Activated CD8-positive, alpha-beta memory T cell treated with anti-CD3 and anti-CD28 coated beads, Interleukin-2, amount 10 ng/mL, durations not matched to agents 7 days and 5 days (primary cell): Measurements from ENCODE around the gene GATAD2B. TPM values are rescaled to one million over a fixed set of nuclear protein-coding genes. Genes with fewer than 3 reads are reported as not detected.

Source experiments
- ATAC-seq: fragments of 150-1000 bp; cut with Tn5 transposase; one replicate; pipeline ENCODE4 v1.10.0; 2021; ENCODE audit warnings: moderate library complexity
- CTCF ChIA-PET: fragments of 350-600 bp; sonication (Branson Sonifier 250); formaldehyde crosslinking; loops from one replicate; lab custom pipeline; 2021; ENCODE audit warnings: antibody characterized with exemption; lab: Charles Lee
- DNase-seq: peaks from one replicate; pipeline ENCODE4 v3.0.0-alpha.2; 2020
- H3K27ac Mint-ChIP-seq: one replicate; pipeline ENCODE4 v1.8.0; 2021; ENCODE audit warnings: mild to moderate bottlenecking, mixed read lengths
- H3K27me3 Mint-ChIP-seq: one replicate; pipeline ENCODE4 v1.8.0; 2021; ENCODE audit warnings: mixed read lengths
- H3K36me3 Mint-ChIP-seq: one replicate; pipeline ENCODE4 v1.8.0; 2021; ENCODE audit warnings: mild to moderate bottlenecking, mixed read lengths
- H3K4me1 Mint-ChIP-seq: one replicate; pipeline ENCODE4 v1.8.0; 2021; ENCODE audit warnings: mixed read lengths
- H3K4me3 Mint-ChIP-seq: one replicate; pipeline ENCODE4 v1.8.0; 2021; ENCODE audit warnings: mild to moderate bottlenecking, moderate library complexity, mixed read lengths
- H3K9me3 Mint-ChIP-seq: one replicate; pipeline ENCODE4 v1.8.0; 2022; ENCODE audit warnings: low read depth, mixed read lengths
- total RNA-seq, 2 experiments: library from RNA; stranded (reverse); gene quantifications; one replicate each; pipeline ENCODE4 v1.2.3, GENCODE V29; 2021

Gene GATAD2B
- 10 to 100 TPM; 72.5 to 77.9 TPM for total RNA-seq

- Mint-ChIP-seq H3K27me3 (no peaks in the 10 kb centered on the region), H3K27ac (peak within 1 kb of the TSS; percentile 95), H3K36me3 (peaks cover 8% of the 10 kb centered on the region), H3K4me3 (peak within 1 kb of the TSS; percentile 96), H3K9me3 (no peaks in the 10 kb centered on the region), H3K4me1 (peaks cover 44% of the 10 kb centered on the region)
- CTCF ChIA-PET: interaction anchor here (0.6 to 8.9 kb wide), 16 partner anchors 9 to 296 kb away, joined by 3 to 61 read pairs (median 4); partner anchors contain the start of genes CREB3L4, CRTC2, DENND4B and RAB13
- DNase-seq (peak; percentile 100), ATAC-seq (peak; percentile 95)
Observed at GRCh38 chr1:153922972-153923925, at the start of gene GATAD2B. GATAD2B (minus strand) TSS chr1:153922972; CDS start chr1:153828347, 94,625 bp downstream.

- Mint-ChIP-seq H3K9me3 (no peaks in the 10 kb centered on the region), H3K36me3 (peaks cover 19% of the 10 kb centered on the region), H3K27me3 (no peaks in the 10 kb centered on the region), H3K27ac (no peak overlapping the region), H3K4me3 (no peak overlapping the region), H3K4me1 (peaks cover 57% of the 10 kb centered on the region)
- ATAC-seq: no peak
- DNase-seq: no peak
- CTCF ChIA-PET: interaction anchor here (1.0 to 1.3 kb wide), 3 partner anchors 7 to 24 kb away, joined by 3 to 5 read pairs (median 3); partner anchors contain the start of genes DENND4B and JTB
Observed at GRCh38 chr1:153970346-153970745, 47.6 kb upstream of the GATAD2B start.

GRCh38 chr1:153968972-153969371 is 46.2 kb upstream of the GATAD2B start:
- CTCF ChIA-PET: interaction anchor here (0.7 to 5.6 kb wide), 4 partner anchors 9 to 23 kb away, joined by 3 to 58 read pairs (median 8); partner anchors contain the start of genes CRTC2, DENND4B, JTB and RAB13
- H3K4me3 Mint-ChIP-seq: no peak overlapping the region

GRCh38 chr1:153968408-153968807 is 45.6 kb upstream of the GATAD2B start:
- Mint-ChIP-seq H3K36me3 (peaks cover 8% of the 10 kb centered on the region), H3K4me1 (peaks cover 54% of the 10 kb centered on the region), H3K27me3 (no peaks in the 10 kb centered on the region), H3K9me3 (no peaks in the 10 kb centered on the region), H3K4me3 (peak overlapping the region; percentile 97), H3K27ac (peak overlapping the region; percentile 96)
- ATAC-seq (no peak), DNase-seq (no peak)
- CTCF ChIA-PET: interaction anchor here (0.6 to 5.6 kb wide), 9 partner anchors 9 to 399 kb away, joined by 3 to 58 read pairs (median 10); partner anchors contain the start of genes CRTC2, DENND4B, JTB and RAB13

More at GRCh38 chr1:153968972-153969371, 46.2 kb upstream of the GATAD2B start:
- Mint-ChIP-seq H3K27me3 (no peaks in the 10 kb centered on the region), H3K27ac (no peak overlapping the region), H3K36me3 (peaks cover 9% of the 10 kb centered on the region), H3K4me1 (peaks cover 50% of the 10 kb centered on the region), H3K9me3 (no peaks in the 10 kb centered on the region)
- ATAC-seq: no peak
- no peak for DNase-seq

GRCh38 chr1:153968000-153968363 is 45.2 kb upstream of the GATAD2B start:
- H3K9me3 Mint-ChIP-seq: no peaks in the 10 kb centered on the region
- no peak for DNase-seq

GRCh38 chr1:153967107-153967999 is 44.6 kb upstream of the GATAD2B start, which contains the start of gene CREB3L4:
CREB3L4 (plus strand) TSS chr1:153967902; CDS start chr1:153968526, 624 bp downstream.
- Mint-ChIP-seq H3K27me3 (no peaks in the 10 kb centered on the region), H3K27ac (peak within 1 kb of the TSS; percentile 96), H3K36me3 (peaks cover 3% of the 10 kb centered on the region), H3K4me1 (peaks cover 50% of the 10 kb centered on the region), H3K4me3 (peak within 1 kb of the TSS; percentile 97), H3K9me3 (no peaks in the 10 kb centered on the region)
- DNase-seq: peak; percentile 92
- peak; percentile 86 for ATAC-seq
- CTCF ChIA-PET: interaction anchor here (0.6 to 5.6 kb wide), 16 partner anchors 9 to 434 kb away, joined by 3 to 58 read pairs (median 4); partner anchors contain the start of genes CRTC2, DENND4B, GATAD2B and JTB

More at GRCh38 chr1:153968000-153968363, 45.2 kb upstream of the GATAD2B start:
- CTCF ChIA-PET: interaction anchor here (0.6 to 5.6 kb wide), 15 partner anchors 9 to 435 kb away, joined by 3 to 58 read pairs (median 4); partner anchors contain the start of genes CRTC2, DENND4B, GATAD2B and JTB
- Mint-ChIP-seq H3K27ac (peak overlapping the region; percentile 96), H3K36me3 (peaks cover 5% of the 10 kb centered on the region), H3K4me3 (peak overlapping the region; percentile 97), H3K4me1 (peaks cover 52% of the 10 kb centered on the region), H3K27me3 (no peaks in the 10 kb centered on the region)
- no peak for ATAC-seq

- no peaks in the 10 kb centered on the region for H3K27me3 Mint-ChIP-seq
- no peak for ATAC-seq
- H3K4me1 Mint-ChIP-seq: peaks cover 57% of the 10 kb centered on the region
- no peaks in the 10 kb centered on the region for H3K9me3 Mint-ChIP-seq
- H3K27ac Mint-ChIP-seq: peak overlapping the region; percentile 87
- peaks cover 18% of the 10 kb centered on the region for H3K36me3 Mint-ChIP-seq
- CTCF ChIA-PET: interaction anchor here (0.6 to 5.6 kb wide), 7 partner anchors 12 to 167 kb away, joined by 3 to 58 read pairs (median 5); partner anchors contain the start of genes DENND4B, JTB, RAB13 and RPS27
- no peak for DNase-seq
- H3K4me3 Mint-ChIP-seq: peak overlapping the region; percentile 81
Observed at GRCh38 chr1:153963850-153964331, 41.1 kb upstream of the GATAD2B start.

- Mint-ChIP-seq H3K9me3 (no peaks in the 10 kb centered on the region), H3K27ac (peak within 1 kb of the TSS; percentile 87), H3K4me3 (peak within 1 kb of the TSS; percentile 81), H3K4me1 (peaks cover 55% of the 10 kb centered on the region), H3K36me3 (peaks cover 18% of the 10 kb centered on the region), H3K27me3 (no peaks in the 10 kb centered on the region)
- CTCF ChIA-PET: interaction anchor here (0.6 to 5.6 kb wide), 11 partner anchors 13 to 284 kb away, joined by 3 to 58 read pairs (median 5); partner anchors contain the start of genes DENND4B, JTB, RAB13 and RPS27
- peak; percentile 69 for ATAC-seq
- DNase-seq: peak; percentile 98
Observed at GRCh38 chr1:153963030-153963849, 40.5 kb upstream of the GATAD2B start, which contains the start of gene SLC39A1. SLC39A1 (minus strand) TSS chr1:153963537; CDS start chr1:153962715, 822 bp downstream.

- no peaks in the 10 kb centered on the region for H3K9me3 Mint-ChIP-seq
- DNase-seq: no peak
- peak overlapping the region; percentile 87 for H3K27ac Mint-ChIP-seq
- peaks cover 48% of the 10 kb centered on the region for H3K4me1 Mint-ChIP-seq
- peaks cover 18% of the 10 kb centered on the region for H3K36me3 Mint-ChIP-seq
- CTCF ChIA-PET: interaction anchor here (1.1 to 3.3 kb wide), 8 partner anchors 14 to 283 kb away, joined by 3 to 21 read pairs (median 5); partner anchors contain the start of genes DENND4B, JTB and RAB13
- ATAC-seq: no peak
- H3K4me3 Mint-ChIP-seq: peak overlapping the region; percentile 81
- no peaks in the 10 kb centered on the region for H3K27me3 Mint-ChIP-seq
Observed at GRCh38 chr1:153962088-153963029, 39.6 kb upstream of the GATAD2B start.

GRCh38 chr1:153961421-153961820 is 38.6 kb upstream of the GATAD2B start:
- H3K4me1 Mint-ChIP-seq: peaks cover 53% of the 10 kb centered on the region
- H3K27ac Mint-ChIP-seq: peak overlapping the region; percentile 16
- no peaks in the 10 kb centered on the region for H3K9me3 Mint-ChIP-seq
- no peak for ATAC-seq
- peaks cover 17% of the 10 kb centered on the region for H3K36me3 Mint-ChIP-seq
- DNase-seq: no peak
- H3K4me3 Mint-ChIP-seq: peak overlapping the region; percentile 19
- CTCF ChIA-PET: interaction anchor here (3.3 kb wide), 1 partner anchor 25 kb away, joined by 21 read pairs; the partner anchor contains the start of gene RAB13
- H3K27me3 Mint-ChIP-seq: no peaks in the 10 kb centered on the region
